GM20000 (cell line): ENCODE data around the gene SOX8.

ENCODE experiments used
- DNase-seq: peaks from one replicate; pipeline ENCODE4 v3.0.0; 2012; ENCODE audit warnings: low spot score
- TF ChIP-seq, protein P1 (sequence below): IDR thresholded peaks from 2 replicates; pipeline ENCODE4 v1.5.1; 2012; ENCODE audit warnings: mild to moderate bottlenecking, control low read depth; ENCODE audit errors: extremely low read depth, missing control alignments

Gene SOX8

DNA sequence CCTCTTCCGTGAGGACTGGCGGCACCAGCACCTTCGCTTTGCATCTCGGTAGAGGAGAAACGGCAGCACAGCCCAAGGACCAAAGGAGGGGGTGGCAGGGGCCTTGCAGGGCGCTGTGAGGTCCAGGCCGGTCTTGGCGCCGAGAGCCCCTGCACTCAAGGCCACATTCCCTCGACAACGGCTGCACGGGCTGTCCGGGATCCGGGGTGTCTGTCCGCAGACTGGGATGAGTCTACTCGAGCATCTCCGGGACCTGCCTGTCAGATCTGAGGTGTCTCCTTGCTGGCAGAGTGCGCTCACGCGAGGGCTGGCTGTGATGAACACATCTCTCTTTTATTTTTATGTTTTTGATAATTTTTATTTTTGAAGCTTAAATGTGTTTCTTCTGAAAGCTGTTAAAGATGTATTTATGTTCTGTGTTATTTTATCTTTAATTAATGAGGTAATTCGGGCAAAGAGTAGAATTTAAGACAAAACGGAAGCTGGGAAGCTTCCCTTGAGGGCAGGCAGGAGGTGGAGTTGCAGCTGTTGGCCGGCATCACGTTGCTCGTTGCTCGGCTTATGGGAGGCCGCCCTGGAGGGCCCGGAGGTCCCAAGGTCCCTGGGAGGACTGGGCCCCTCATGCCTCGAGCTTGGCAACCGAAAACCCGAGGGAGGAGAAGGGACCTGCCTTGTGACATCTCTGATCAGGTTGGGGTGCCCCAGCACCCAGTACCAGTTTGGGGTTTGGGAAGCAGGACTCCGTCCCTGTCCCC is 4.3 kb downstream of the SOX8 start:
- TF ChIP-seq, protein P1, sequence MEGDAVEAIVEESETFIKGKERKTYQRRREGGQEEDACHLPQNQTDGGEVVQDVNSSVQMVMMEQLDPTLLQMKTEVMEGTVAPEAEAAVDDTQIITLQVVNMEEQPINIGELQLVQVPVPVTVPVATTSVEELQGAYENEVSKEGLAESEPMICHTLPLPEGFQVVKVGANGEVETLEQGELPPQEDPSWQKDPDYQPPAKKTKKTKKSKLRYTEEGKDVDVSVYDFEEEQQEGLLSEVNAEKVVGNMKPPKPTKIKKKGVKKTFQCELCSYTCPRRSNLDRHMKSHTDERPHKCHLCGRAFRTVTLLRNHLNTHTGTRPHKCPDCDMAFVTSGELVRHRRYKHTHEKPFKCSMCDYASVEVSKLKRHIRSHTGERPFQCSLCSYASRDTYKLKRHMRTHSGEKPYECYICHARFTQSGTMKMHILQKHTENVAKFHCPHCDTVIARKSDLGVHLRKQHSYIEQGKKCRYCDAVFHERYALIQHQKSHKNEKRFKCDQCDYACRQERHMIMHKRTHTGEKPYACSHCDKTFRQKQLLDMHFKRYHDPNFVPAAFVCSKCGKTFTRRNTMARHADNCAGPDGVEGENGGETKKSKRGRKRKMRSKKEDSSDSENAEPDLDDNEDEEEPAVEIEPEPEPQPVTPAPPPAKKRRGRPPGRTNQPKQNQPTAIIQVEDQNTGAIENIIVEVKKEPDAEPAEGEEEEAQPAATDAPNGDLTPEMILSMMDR: no peak
- no peak for DNase-seq

DNA sequence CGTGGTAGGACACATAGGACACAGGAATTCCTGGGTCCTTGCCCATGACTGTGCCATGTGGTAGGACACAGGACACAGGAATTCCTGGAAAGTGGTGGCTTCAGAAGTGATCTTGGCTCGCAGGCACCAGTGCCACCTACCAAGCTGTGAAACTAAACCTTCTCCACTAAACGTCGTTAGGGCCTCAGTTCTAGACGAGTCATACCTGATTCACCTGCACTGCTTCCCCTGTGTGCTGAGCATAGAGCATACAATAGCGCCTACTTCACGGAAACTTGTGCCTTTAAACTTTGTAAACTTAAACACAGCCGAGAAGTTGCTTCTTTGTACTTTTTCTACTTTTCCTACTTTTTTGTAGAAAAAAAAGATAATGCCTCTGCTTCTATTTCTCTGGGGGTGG is 4.8 kb downstream of the SOX8 start:
- no peak for DNase-seq
- TF ChIP-seq, protein P1: no peak

DNA sequence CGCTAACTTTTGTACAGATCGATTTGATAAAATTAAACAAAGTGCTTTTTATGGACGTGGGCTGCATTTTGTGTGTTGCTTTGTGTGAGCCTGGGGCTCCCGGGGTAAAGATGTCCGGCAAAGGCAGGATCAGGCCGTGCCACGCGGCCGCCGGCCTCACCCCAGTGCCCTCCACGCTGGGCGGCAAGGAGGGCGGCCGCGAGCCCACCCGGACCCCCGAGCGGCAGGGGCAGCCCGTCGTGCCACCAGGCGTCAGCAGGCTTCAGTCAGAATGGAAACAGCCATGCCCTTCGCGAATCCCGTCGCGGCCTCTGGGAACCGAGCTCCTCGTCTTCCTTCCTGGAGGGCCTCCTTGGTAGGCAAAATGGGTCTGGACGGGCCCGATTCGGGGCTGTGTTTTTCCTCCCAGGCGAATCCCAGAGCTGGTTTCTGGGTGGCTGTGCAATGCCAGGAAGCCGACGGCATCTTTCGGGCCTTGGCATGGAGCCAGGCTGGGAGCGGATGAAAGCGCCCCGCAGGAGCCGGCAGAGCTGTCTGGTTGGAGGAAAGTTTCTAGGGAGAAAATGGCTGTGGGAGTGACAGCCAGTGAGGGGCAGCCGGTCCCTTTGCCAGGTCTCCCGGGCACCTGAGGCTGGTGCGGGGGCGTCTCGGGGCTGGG is 5.5 kb downstream of the SOX8 start:
- TF ChIP-seq, protein P1: no peak
- no peak for DNase-seq

DNA sequence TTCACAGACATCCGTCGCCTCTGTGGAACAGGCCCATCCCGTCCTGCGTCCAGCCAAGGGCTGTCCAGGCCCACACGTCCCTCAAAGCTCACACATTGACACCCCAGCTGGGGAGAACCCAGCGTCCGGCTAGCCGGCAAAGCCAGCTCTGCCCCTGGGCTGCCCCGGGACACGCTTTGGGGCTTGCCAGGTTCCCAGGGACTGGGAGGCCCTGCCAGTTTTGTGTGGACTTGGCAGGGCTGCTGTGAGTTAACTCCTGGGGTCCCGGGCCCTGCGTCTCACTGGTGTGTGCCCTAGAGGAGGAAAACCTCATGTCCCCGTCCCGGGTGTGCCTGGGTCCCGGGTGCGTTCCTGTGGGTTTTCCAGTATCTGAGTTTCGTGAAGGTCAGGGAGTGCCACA is 6.3 kb downstream of the SOX8 start:
- DNase-seq: no peak
- TF ChIP-seq, protein P1: no peak

DNA sequence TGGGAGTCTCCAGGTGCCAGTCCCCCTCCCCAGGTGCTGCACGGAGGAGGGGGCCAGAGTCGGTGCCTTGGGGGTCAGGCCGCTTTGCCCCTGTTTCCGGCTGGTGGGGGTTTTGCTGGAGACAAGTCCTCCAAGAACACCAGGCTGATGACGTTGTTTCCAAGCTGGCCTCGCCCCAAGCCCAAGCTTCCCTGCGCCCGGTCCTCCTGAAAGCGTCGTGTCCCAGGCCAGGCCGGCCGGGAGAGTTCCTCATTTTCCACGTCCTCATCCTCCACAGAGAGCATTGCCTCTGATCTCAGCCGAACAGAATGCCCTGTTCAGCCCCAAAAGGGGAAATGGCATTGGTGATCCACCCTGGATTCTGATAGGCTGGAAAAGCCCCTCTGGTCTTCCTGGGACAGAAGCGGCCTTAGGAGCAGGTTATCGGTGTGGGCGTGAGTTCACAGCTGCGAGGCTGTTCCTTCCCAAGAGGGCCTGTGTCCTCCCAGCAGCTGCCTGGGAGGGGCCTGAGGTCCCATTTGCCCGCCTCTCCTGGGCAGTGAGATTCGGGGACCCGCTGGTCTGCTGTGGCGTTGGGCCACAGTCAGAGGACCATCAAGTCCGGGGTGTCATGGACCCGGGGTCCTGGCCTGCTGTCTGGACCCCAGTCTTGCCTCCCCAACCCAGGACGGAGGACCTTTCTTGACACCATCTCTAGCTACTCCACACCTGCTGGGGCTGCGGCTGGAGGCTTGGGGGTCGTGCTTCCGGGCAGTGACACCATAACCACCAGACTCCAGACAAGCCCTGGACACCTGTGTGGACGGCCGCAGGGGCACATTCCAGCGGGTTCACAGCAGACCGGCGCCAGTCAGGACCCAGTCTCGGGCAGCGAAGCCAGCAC is 7.1 kb downstream of the SOX8 start:
- DNase-seq: no peak
- TF ChIP-seq, protein P1: no peak

DNA sequence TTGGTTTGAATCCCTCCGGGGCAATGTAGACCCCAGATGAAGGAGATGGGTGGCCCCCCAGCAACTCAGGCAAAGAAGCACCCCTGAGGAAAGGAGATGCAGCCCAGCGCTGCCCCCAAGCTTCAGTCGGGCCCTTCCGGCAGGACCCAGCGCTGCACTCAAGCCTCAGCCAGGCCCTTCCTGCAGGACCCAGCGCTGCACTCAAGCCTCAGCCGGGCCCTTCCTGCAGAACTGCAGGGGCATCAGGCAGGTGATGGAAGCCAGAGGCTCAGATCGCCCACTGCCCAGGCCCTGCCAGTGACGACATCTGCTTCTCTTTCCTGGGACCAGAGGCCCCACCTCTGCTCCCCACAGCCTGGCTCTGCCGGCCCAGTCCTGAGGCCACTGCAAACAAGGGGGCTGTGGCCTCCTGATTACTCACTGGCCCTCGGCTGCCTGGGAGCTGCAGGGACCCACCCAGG is 7.8 kb downstream of the SOX8 start:
- DNase-seq: no peak
- TF ChIP-seq, protein P1: no peak
